Glomerular visceral epithelial cell (primary cell): ENCODE results near the gene FKBP1A.

ENCODE experiments used
- DNase-seq: peaks from one replicate; pipeline ENCODE4 v3.0.0-alpha.2; 2016; ENCODE audit errors: extremely low spot score

The FKBP1A gene

DNA sequence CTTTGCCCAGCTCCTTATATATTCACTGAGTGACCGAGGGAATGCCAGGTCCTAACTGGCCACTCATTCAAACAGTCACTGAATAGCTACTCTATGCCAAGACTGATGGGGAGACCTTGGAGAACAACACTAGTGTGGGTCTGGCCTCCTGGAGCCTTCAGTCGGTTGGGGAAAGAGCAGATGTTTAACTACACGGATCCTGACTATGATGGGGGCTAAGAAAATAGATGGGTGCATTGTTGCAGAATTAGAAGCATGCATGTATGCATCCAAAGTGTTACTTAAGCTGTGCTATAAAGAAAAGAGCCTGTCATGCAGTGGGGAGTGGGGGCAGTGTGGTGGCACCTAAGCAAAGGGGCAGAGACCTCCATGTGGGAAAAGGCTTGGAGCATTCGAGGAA lies 6.5 kb downstream of the FKBP1A start:
- DNase-seq = no peak

DNA sequence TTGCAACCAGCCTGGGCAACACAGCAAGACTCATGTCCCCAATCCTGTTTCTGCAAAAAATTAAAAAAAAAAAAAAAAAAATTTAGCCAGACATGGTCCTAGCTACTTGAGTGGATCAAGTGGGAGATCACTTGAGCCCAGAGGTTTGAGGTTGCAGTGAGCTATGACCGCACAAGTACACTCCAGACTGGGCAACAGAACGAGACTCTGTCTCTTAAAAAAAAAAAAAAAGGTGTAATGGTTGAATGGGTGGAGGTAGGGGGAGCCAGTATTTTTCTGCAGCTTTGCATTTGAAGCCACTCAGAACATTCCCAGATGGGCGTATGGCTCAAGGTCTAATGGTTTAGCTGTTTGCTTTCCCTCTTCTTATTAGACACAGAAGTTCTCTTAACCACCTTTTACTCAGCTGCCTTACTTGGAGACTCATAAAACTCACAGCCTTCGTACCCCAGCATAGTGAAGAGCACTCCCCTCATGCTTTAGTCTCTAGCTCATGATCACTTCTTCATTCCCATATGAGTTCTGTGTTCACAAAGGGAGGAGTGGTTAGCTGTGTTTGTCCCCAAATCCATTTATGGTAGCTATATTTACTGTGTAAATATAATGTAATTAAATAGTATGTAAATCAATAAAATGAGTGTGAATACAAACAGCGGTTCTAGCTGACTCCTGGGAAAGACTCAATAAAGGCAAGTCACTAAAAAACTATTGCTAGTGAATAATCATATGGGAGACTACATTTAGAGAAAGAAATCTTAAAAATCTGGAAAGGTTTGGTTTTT lies 9.0 kb downstream of the FKBP1A start:
- DNase-seq = no peak

DNA sequence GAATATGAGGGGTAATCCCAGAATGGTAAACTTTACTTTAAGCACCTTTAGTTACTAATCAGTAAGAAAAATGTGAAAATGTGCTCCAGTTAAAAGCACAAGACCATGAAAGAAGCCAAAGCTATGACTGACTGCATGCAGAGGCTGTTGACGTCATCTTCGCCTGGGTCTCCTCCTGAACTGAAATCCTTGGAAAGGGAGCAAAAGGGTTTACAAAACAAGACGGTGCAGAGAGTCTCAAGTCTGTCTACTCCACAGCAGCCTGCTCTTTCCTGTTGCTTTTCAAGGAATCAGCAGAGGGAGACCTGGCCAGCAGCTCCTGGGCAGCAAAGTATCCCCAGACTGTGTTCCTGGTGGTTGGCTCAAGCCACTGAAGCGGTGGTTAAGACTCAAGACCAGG lies 10.2 kb downstream of the FKBP1A start:
- no peak for DNase-seq

DNA sequence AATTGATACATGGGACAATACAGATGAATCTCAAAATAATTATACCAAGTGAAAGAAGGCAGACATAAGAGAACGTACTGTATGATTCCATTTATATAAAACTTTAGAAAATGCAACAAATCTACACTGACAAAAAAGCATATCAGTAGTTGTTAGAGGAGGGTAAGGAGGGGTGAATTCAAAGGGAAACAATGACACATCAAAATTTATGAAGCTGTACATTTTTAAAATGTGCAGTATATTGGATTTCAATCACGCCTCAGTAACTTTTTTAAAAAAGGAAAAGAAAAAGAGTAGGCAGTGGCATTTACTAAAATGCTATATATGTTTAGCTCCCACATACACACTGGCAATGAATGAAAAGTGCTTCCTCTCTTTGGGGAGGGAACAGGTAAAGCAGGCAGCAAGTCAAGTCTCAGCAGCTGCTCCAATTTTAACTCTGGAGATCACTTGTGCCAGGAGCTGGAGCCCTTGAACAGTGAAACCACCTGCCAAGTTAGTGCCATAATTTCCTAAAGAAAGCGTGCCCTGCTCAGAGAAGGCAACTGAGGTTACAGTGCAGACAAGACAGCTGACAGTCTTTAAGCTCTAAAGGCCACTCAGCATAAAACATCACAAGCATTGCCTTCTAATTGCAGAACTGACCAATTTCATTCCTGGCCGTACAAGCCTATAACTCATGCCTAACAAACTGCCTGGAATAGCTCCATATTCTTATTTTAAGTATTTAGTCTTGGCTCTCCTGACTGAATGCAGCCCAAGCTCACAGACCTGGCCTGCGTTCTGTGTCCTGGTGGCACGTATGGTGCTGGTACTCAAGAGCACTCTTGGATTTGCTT lies 10.9 kb downstream of the FKBP1A start:
- no peak for DNase-seq

DNA sequence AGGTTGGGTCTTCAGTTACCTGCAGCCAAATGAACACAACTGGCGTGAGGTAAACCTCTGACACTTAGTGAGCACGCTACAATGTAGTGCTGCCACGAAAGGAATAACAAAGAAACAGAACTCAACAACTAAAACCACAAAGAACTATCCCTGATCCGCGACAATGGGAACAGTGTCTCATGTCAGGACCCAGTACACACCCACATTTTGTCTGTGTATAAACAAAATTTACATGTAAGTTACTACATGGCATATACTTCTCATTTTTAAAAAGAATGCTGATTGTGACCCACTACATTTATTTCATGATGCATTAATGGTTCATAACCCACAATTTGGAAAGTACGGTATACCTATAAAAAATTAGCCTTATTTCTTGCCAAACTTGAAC lies 14.1 kb downstream of the FKBP1A start:
- DNase-seq = no peak

DNA sequence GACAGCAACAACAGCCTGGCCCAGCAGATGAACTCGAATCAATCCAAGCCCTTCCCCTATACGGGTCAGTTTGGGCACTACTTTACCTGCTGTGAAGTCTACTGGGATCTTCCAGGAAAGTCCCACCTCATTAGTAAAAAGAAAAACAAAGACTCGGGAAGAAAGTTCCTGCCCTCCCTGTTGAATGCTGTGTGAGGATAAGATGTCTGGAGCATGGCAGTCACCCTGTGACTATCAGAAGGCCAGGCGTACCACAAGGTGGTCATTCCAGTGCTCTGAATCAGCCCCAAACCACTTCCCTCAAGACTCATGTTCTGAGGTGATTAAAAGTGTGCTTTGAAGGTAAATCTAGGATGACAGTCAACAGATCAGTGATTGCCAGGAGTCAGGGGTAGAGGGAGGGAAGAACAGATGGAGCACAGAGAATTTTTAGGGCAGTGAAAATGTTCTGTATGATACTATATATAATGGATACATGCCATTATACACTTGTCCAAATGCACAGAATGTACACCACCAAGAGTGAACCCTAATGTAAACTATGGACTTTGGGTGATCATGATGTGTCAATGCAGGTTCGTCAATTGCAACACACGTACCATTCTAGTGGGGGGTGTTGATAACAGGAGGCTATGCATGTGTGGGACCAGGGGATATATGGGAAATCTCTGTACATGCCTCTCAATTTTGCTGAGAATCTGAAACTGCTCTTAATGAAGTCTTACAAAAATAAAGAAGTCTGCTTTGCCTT lies 14.7 kb downstream of the FKBP1A start:
- peak; percentile 85 for DNase-seq

DNA sequence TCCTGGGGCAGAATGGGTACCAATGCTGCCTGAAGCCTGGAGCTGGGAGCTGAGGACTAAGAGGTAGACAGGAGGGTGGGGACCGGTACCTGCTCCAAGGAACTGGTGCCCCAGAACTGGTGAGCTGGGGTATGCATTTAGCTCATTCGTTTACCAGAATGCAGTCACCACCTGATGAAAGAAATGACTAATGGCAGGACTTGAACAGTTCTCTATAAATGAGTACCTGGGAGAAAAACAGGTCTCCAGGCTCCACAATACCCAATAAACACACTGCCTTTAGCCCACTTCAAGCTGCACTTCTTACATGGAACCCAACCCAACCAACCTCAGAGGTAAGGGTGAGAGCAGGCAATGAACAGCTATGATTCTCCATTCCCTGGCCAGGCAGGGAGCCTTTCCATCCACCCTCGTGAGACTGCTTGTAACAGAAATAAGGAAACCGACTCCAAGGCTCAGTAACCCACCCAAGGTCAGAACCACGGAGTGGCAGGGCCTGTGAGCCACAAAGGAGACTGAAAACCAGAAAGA lies 15.4 kb downstream of the FKBP1A start:
- DNase-seq = no peak

DNA sequence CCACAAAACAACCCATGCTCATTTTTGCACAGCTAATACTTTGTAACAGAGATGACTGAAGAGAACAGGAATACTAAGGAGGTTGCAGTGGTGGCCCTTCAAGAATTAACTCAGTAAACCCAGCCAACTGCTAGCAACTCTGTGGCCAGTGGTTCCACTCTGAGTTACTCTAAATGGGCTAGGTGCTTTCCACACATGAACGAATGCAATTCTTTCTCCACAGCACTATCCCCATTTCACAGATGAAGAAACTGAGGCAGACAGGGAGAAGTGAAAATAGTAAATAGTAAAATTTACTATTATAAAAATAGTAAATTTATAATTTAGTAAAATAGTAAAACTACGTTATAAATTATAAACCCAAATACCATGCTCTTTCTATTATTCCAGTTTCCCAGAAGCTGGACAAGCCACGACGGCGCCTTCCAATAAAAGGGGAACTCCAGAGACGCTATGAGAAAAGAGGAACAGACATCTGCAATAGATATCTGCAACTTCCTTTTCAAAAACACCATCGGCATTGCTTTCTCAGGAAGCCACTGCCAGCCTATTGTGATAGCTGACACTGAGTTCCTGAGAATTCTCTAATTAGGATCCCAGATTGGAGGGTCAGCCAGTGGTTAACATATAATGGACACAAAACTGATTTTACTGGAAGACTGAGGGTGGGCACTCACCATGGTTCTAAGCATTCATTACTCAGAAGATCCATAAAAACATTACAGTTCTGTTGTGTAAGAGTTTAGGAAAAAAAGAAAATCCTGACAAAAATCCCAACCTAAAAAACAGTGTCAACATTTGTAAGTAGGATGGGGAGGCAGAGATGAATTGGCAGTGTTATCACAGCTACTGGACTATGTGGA lies 16.2 kb downstream of the FKBP1A start:
- no peak for DNase-seq

DNA sequence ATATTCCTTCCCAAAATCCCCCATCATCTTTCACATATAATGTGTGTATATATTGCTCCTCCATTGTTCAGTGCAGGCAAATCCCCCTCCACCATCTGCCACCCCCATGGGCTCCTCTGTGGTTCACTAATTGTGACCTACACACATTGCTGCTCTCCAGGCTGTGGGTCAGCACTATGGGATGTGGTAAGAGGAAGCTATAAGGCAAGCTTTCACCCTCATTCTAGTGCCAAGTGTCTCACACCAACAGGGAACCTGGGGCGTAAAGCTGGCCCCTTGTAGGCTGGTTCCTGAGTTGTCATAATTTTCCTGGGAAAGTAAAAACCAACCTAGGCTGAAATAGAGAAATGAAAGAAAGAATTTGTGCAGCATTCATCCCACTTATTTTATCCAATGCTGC lies 16.8 kb downstream of the FKBP1A start:
- no peak for DNase-seq

DNA sequence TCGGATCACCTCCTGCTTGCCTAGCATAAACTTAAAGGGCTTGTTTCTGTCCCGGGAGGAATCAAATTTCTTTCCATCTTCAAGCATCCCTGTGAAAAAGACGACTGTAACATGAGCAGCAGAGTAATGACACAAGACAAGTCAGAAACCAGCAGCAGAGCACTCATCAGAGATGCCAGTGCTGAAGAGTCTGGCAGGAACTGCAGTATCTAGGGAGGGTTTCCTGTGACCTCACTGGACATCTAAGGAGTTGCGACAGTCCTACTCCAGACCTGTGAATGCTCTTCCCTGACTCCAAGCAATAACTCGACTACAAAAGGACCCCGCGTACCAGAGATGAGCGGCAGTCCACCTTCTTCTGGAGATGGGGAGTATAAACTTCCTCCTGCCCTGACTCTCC lies 17.3 kb downstream of the FKBP1A start:
- DNase-seq = peak; percentile 44

DNA sequence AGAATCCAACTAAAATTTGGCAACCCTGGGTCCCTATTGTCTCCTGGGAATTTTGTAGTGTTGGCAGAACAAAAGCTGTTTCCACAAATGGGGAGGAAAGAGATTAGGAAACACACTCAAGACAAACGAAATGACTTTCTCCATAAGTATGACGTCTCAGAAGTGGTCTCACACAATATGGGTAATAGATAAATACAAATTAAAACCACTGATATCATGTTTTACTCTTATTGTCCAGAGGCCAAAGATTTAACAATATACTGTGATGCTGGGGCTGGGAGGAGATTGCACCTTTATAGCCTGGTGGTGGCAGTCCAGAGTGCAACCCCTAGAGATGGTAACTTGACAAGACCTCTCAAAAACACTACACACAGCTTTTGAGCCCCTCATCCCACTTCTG lies 18.6 kb downstream of the FKBP1A start:
- no peak for DNase-seq

DNA sequence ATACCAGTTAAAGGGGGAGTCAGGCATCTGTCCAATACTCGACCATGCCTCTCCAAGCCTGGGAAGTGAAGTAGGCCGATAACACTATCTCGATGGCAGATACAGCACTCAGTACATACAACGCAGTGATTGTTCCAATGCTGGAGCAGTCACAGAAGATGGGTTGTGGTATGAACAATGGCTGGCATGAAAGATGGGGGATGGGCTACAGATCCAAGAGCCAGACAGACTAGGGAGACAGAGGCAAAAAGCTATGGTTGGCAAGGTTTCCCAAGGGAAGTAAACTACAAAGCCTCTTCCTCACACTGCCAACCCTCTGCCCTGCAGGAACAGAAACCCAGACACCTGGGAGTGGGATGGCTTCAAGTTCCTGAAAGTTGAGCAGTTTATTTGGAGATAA lies 19.2 kb downstream of the FKBP1A start:
- DNase-seq = no peak

DNA sequence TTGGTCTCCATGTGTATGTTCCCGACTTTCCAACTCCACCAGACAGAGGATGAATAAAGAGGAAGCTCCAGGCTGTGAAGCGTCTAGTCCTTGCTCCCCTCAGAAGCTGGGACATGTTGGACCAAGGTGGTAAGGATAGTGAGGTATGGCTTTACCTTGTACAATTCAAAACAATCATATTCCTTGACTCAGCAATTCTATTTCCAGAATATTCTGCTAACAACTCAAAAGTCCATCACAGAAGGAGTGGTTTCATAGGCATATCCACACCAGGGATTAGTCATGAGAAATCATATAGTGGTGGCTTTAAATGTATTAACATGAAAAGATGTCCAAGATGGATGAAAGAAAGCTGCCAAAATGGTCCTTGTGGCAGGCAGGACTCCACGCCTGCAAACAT lies 19.8 kb downstream of the FKBP1A start:
- no peak for DNase-seq

DNA sequence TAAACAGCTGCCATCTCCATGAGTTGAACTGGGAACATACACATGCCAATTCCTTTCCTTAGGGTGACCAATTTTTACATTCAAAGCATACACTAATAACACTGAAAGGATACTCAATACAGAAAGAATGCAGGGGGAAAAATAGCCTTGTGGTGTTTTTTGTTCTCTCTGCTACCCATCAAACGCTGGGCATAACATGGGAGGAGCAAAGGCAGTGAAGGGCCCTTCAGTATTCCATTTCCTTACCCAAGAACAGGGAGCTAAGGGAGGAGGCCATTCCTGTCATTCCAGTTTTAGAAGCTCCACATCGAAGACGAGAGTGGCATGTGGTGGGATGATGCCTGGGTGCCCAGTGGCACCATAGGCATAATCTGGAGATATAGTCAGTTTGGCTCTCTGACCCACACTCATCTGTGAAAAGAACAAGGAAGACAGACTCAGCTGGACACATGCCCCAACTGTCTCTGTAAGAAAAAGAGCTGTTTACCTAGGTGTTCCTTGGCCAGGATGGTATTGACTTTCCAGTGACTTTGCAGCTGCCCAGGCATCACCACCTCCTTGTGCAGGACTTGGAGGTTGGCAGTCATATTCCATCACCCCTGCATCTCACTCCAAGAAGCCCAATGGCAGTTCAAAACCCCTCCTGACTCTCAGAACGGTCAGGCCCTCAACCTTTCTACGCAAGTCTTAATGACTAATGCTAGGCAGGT lies 20.9 kb downstream of the FKBP1A start:
- DNase-seq = no peak

DNA sequence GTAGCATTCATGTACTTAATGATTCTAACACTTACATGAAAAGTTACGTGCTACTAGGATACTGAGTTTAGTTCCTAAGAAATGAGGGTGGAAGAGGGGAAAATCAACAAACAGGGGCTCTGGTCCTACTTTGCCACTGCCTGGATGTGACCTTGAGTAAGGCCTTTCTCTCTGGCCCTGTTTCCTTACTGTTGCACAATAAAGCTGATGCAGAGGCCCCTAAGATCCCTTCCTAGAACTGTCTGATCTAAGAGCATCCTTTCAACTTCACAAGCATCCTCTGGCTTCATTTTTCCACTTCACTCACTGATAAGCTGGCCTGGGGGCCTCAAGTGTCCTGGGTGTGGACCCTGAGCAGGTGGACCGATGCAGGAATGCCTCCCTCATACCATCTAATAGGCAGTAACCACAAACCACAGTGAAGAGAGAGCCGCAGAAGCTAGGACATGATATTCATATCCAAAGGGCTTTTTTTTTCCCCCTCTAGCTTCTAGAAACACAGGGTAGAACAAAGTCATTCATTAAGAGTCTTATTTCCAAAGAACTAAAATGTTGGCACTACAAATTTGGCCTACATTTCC lies 21.6 kb downstream of the FKBP1A start:
- DNase-seq = peak; percentile 59

DNA sequence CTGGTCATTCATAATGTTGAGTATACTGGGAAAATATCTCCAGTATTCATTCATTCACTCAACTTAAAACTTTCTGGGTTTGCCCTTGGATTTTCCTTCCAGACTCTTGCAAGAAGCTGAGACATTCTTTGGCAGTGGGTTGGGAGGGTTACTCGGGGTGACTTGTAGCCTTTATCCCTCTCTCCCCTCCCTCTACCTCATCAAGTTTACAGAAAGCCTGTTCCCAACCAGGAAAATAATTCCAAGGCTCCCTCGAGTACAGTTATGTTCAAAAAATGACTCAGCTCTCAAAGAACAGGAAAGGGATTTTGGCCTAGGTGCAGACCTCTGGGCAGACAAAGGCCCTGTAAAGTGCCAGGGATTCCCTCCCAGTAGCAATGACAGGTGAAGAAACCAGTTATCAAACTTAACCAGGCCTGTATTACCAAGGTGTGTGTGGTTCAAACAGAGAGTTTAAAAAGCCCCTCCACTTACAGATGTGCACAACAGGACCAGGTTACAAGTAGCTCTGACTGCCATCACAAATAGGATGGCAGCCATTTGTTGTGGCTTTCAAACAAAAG lies 22.2 kb downstream of the FKBP1A start:
- peak; percentile 21 for DNase-seq

DNA sequence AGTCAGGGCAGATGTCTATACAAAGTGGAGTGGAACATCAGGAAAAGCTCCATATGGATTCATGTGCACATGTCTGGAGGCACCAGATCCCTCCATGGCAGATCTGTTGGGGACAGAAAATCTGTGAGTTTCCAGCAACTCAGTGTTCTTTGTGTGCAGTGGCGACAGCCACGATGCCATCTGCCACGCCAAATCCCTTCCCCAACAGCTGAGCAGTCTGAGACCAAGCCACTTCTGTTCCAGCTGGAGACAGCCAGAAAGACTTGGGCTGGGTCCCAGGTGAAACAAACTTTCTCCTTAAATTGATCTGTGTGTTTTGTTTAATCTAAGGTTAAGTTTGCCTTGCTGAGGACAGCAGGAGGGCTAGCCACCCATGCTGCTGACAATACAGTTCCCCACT lies 22.9 kb downstream of the FKBP1A start:
- DNase-seq = no peak

DNA sequence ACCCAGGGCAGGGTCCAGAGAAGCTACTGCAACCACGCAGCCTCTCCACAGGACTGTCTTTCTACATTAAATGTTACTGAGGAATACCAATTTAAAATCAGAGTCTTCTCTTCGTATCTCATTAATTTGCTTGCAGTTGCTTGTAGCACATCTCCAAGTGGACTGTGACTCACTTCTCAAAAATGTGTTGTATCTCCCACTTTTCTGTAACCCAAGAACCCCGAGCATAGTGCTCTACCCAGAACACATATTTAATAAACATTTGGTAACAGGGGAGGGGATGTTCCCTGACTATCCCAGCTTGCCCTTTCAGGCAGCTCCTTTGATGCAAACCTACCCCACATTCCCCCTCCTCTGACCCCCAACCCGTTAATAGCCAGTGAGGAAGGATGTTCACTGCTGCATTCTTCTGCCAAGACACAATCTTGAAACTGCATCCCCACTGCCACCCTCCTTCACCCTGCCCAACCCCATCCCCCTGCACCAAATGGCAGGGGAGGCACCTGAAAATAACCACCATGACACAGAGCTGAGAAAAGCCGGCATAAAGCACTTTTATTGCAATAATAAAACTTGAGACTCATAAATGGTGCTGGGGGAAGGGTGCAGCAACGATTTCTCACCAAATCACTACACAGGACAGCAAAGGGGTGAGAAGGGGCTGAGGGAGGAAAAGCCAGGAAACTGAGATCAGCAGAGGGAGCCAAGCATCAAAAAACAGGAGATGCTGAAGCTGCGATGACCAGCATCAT lies 24.2 kb downstream of the FKBP1A start:
- DNase-seq = peak; percentile 28

DNA sequence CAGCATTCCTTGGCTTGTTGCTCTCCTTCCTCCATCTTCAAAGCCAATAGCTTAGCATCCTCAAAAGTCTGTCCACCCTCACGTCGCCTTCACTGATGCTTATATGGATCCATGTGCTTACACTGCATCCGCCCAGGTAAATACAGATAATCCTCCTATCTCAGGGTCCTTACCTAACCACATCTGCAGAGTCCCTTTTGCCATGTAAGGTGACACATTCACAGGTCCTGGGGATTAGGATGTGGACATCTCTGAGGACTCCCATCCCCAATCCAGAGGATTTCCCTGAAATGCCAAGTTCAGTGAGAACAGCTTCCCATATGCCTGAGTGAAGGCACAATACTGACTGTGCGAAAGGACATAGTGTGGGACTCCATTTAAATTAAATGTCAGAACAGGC lies 25.4 kb downstream of the FKBP1A start:
- no peak for DNase-seq
